ENCODE measurements around the gene ZXDB. TPM values are rescaled to one million over a fixed set of nuclear protein-coding genes. Genes with fewer than 3 reads are reported as not detected.

ZXDB gene
- total and polyA plus RNA-seq, 10 of the 15 experiments (the other 5 are each of a cell fraction or from before 2014, with no cell fraction given) = 0.47 to 8.1 (median 2.9) TPM

Other genes starting within 250 kb of the ZXDB start
- not detected in 2 replicates for gene NLRP2B, start 88.2 kb downstream of the ZXDB start, total RNA-seq (2014; rRNA removed)
- gene NLRP2B, start 88.2 kb downstream of the ZXDB start, total RNA-seq (2014; rRNA removed; fragmentation: Illumina TruSeq; extraction: Trizol) = not detected in 2 replicates
- not detected in 2 replicates for gene NLRP2B, start 88.2 kb downstream of the ZXDB start, total RNA-seq (2021)
- gene NLRP2B, start 88.2 kb downstream of the ZXDB start, polyA plus RNA-seq (2011; rRNA removed) = not detected in 2 replicates
- gene NLRP2B, start 88.2 kb downstream of the ZXDB start, polyA plus RNA-seq (2014; fragmentation: Illumina TruSeq; extraction: Trizol) = not detected in 2 replicates
- not detected for gene NLRP2B, start 88.2 kb downstream of the ZXDB start, polyA plus RNA-seq (2014; fragmentation: Nextera tagmentation; extraction: Ambion mirVana)
- gene NLRP2B, start 88.2 kb downstream of the ZXDB start, polyA plus RNA-seq (2014; rRNA removed) = not detected in 2 replicates
- not detected for gene NLRP2B, start 88.2 kb downstream of the ZXDB start, polyA plus RNA-seq (2016; fragmentation: Nextera tagmentation; extraction: Ambion mirVana)